ENCODE measurements around the gene MNAT1.

The MNAT1 gene

GRCh38 chr14:60968671-60969070 lies 234.1 kb downstream of the MNAT1 start:
- Histone ChIP-seq H3K9me3 (ENCODE audit: control insufficient read depth, insufficient read depth, low read depth, low read length) (no peaks in the 10 kb centered on the region), H3K36me3 (ENCODE audit: control insufficient read depth in 2 of 2, insufficient read depth in 1 of 2, low read length in 2 of 2) (peaks cover 7 to 11% of the 10 kb centered on the region in 2 experiments; a peak in 2 of 3 replicates), H3K27ac (ENCODE audit: extremely low read depth, low read depth, low read length) (no peak overlapping the region), H3K4me1 (ENCODE audit: control insufficient read depth, insufficient read depth, low read length) (peaks cover 17% of the 10 kb centered on the region), H3K4me3 (ENCODE audit: low read depth, low read length) (no peak overlapping the region)
- CTCF ChIA-PET = interaction anchor here (0.7 to 0.8 kb wide), 3 partner anchors 14 to 326 kb away, joined by 3 to 4 read pairs (median 3); no protein-coding TSS in a partner anchor
- no peak for TF ChIP-seq ZNF26 (tag by site-specific recombination; IDR thresholded peaks at IDR 0.05)
- TF ChIP-seq ZNF670 (tag by site-specific recombination; IDR thresholded peaks at IDR 0.05; ENCODE audit: low read depth) = no peak
- TF ChIP-seq ZNF221 (tag by site-specific recombination; IDR thresholded peaks at IDR 0.05; ENCODE audit: borderline replicate concordance) = no peak
- TF ChIP-seq YY2 (tag by site-specific recombination; IDR thresholded peaks at IDR 0.05) = no peak
- no peak for TF ChIP-seq ZNF211 (tag by site-specific recombination; IDR thresholded peaks at IDR 0.05; ENCODE audit: low read depth)
- no peak for TF ChIP-seq ZNF24 (tag by site-specific recombination; IDR thresholded peaks at IDR 0.05)
- no peak for TF ChIP-seq BCL11B (tag by site-specific recombination; IDR thresholded peaks at IDR 0.05; ENCODE audit: low read depth)
- no peak for TF ChIP-seq HIC1 (tag by site-specific recombination; IDR thresholded peaks at IDR 0.05)
- TF ChIP-seq, protein P1, sequence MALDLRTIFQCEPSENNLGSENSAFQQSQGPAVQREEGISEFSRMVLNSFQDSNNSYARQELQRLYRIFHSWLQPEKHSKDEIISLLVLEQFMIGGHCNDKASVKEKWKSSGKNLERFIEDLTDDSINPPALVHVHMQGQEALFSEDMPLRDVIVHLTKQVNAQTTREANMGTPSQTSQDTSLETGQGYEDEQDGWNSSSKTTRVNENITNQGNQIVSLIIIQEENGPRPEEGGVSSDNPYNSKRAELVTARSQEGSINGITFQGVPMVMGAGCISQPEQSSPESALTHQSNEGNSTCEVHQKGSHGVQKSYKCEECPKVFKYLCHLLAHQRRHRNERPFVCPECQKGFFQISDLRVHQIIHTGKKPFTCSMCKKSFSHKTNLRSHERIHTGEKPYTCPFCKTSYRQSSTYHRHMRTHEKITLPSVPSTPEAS (tag by site-specific recombination; IDR thresholded peaks at IDR 0.05) = no peak
- no peak for TF ChIP-seq ZNF23 (tag by site-specific recombination; IDR thresholded peaks at IDR 0.05; ENCODE audit: borderline replicate concordance)
- TF ChIP-seq ZNF423 (tag by site-specific recombination; IDR thresholded peaks at IDR 0.05) = no peak
- TF ChIP-seq, protein P2, sequence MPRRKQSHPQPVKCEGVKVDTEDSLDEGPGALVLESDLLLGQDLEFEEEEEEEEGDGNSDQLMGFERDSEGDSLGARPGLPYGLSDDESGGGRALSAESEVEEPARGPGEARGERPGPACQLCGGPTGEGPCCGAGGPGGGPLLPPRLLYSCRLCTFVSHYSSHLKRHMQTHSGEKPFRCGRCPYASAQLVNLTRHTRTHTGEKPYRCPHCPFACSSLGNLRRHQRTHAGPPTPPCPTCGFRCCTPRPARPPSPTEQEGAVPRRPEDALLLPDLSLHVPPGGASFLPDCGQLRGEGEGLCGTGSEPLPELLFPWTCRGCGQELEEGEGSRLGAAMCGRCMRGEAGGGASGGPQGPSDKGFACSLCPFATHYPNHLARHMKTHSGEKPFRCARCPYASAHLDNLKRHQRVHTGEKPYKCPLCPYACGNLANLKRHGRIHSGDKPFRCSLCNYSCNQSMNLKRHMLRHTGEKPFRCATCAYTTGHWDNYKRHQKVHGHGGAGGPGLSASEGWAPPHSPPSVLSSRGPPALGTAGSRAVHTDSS (tag by site-specific recombination; IDR thresholded peaks at IDR 0.05) = no peak
- POLR2A ChIA-PET = interaction anchor here (0.5 to 1.6 kb wide), 2 partner anchors 12 to 343 kb away, joined by 5 to 8 read pairs; partner anchors contain the start of genes SLC38A6 and TRMT5

- Histone ChIP-seq H3K4me3 (ENCODE audit: low read depth, low read length) (no peak overlapping the region), H3K36me3 (ENCODE audit: control insufficient read depth in 2 of 2, insufficient read depth in 1 of 2, low read length in 2 of 2) (peaks cover 12 to 19% of the 10 kb centered on the region in 2 experiments; a peak in 2 of 3 replicates), H3K9me3 (ENCODE audit: control insufficient read depth, insufficient read depth, low read depth, low read length) (no peaks in the 10 kb centered on the region), H3K4me1 (ENCODE audit: control insufficient read depth, insufficient read depth, low read length) (peaks cover 11% of the 10 kb centered on the region), H3K27ac (ENCODE audit: extremely low read depth, low read depth, low read length) (no peak overlapping the region)
- POLR2A ChIA-PET = no interaction called here
- CTCF ChIA-PET = no interaction called here
- TF ChIP-seq, protein P3, sequence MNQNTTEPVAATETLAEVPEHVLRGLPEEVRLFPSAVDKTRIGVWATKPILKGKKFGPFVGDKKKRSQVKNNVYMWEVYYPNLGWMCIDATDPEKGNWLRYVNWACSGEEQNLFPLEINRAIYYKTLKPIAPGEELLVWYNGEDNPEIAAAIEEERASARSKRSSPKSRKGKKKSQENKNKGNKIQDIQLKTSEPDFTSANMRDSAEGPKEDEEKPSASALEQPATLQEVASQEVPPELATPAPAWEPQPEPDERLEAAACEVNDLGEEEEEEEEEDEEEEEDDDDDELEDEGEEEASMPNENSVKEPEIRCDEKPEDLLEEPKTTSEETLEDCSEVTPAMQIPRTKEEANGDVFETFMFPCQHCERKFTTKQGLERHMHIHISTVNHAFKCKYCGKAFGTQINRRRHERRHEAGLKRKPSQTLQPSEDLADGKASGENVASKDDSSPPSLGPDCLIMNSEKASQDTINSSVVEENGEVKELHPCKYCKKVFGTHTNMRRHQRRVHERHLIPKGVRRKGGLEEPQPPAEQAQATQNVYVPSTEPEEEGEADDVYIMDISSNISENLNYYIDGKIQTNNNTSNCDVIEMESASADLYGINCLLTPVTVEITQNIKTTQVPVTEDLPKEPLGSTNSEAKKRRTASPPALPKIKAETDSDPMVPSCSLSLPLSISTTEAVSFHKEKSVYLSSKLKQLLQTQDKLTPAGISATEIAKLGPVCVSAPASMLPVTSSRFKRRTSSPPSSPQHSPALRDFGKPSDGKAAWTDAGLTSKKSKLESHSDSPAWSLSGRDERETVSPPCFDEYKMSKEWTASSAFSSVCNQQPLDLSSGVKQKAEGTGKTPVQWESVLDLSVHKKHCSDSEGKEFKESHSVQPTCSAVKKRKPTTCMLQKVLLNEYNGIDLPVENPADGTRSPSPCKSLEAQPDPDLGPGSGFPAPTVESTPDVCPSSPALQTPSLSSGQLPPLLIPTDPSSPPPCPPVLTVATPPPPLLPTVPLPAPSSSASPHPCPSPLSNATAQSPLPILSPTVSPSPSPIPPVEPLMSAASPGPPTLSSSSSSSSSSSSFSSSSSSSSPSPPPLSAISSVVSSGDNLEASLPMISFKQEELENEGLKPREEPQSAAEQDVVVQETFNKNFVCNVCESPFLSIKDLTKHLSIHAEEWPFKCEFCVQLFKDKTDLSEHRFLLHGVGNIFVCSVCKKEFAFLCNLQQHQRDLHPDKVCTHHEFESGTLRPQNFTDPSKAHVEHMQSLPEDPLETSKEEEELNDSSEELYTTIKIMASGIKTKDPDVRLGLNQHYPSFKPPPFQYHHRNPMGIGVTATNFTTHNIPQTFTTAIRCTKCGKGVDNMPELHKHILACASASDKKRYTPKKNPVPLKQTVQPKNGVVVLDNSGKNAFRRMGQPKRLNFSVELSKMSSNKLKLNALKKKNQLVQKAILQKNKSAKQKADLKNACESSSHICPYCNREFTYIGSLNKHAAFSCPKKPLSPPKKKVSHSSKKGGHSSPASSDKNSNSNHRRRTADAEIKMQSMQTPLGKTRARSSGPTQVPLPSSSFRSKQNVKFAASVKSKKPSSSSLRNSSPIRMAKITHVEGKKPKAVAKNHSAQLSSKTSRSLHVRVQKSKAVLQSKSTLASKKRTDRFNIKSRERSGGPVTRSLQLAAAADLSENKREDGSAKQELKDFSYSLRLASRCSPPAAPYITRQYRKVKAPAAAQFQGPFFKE (tag by site-specific recombination; IDR thresholded peaks at IDR 0.05; ENCODE audit: borderline replicate concordance) = no peak
- TF ChIP-seq ZBTB8A (tag by site-specific recombination; IDR thresholded peaks at IDR 0.05) (no peak), RBAK (tag by site-specific recombination; IDR thresholded peaks at IDR 0.05) (no peak), SP2 (tag by site-specific recombination; IDR thresholded peaks at IDR 0.05) (no peak), ZNF544 (tag by site-specific recombination; IDR thresholded peaks at IDR 0.05) (no peak), ZBTB26 (tag by site-specific recombination; optimal IDR thresholded peaks at IDR 0.05) (no peak), ZNF175 (tag by site-specific recombination; IDR thresholded peaks at IDR 0.05) (no peak)
- TF ChIP-seq, protein P4, sequence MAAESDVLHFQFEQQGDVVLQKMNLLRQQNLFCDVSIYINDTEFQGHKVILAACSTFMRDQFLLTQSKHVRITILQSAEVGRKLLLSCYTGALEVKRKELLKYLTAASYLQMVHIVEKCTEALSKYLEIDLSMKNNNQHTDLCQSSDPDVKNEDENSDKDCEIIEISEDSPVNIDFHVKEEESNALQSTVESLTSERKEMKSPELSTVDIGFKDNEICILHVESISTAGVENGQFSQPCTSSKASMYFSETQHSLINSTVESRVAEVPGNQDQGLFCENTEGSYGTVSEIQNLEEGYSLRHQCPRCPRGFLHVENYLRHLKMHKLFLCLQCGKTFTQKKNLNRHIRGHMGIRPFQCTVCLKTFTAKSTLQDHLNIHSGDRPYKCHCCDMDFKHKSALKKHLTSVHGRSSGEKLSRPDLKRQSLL (tag by site-specific recombination; IDR thresholded peaks at IDR 0.05) = no peak
These were observed 235.6 kb downstream of the MNAT1 start for GRCh38 chr14:60970146-60970545.

Data from HEK293 (cell line).